Common myeloid progenitor, CD34-positive (primary cell): ENCODE results near the gene TMED5.
A peak's percentile ranks its signal among the peaks of the same experiment; 100 is the strongest.

Source experiments
- CTCF ChIA-PET: fragments of 350-600 bp; sonication (Branson Sonifier 250); formaldehyde crosslinking; loops from one replicate; lab custom pipeline; 2021; ENCODE audit warnings: antibody characterized with exemption; lab: Charles Lee
- POLR2A ChIA-PET: fragments of 350-600 bp; sonication (Branson Sonifier 250); formaldehyde crosslinking; loops from one replicate; lab custom pipeline; 2021; ENCODE audit warnings: antibody characterized with exemption; lab: Charles Lee
- DNase-seq, 3 donors: peaks; one replicate each; pipeline versions ENCODE4 v3.0.0 to v3.0.0-alpha.2; 2013
- H3K27ac ChIP-seq, 2 experiments: 1 replicate in 1 of 2; 2 replicates in 1 of 2; pipeline ENCODE4 v1.7.0; 2013; ENCODE audit warnings: inconsistent platforms in 2 of 2, low read length in 2 of 2, mild to moderate bottlenecking in 2 of 2, low read depth in 1 of 2, moderate library complexity in 1 of 2; ENCODE audit not compliant: severe bottlenecking in 2 of 2, insufficient read depth in 1 of 2, poor library complexity in 1 of 2
- H3K27me3 ChIP-seq, 5 experiments: replicated peaks in 2 of 5; 1 replicate in 3 of 5; 2 replicates in 2 of 5; pipeline versions ENCODE4 v1.6.1 to v1.7.0; 2013; ENCODE audit warnings: low read length in 4 of 5, mild to moderate bottlenecking in 2 of 5, moderate library complexity in 2 of 5, inconsistent platforms in 1 of 5; ENCODE audit not compliant: insufficient read depth in 5 of 5, control insufficient read depth in 4 of 5
- H3K36me3 ChIP-seq, 4 experiments: 1 replicate in 2 of 4; 2 replicates in 2 of 4; pipeline versions ENCODE4 v1.6.1 to v1.7.0; 2013; ENCODE audit warnings: low read length in 3 of 4, control low read depth in 1 of 4, mild to moderate bottlenecking in 1 of 4; ENCODE audit not compliant: control insufficient read depth in 4 of 4, insufficient read depth in 4 of 4
- H3K4me1 ChIP-seq, 4 experiments: 1 replicate in 3 of 4; 2 replicates in 1 of 4; pipeline versions ENCODE4 v1.6.1 to v1.7.1; 2013; ENCODE audit warnings: low read length in 3 of 4, mild to moderate bottlenecking in 3 of 4, control low read depth in 1 of 4, inconsistent platforms in 1 of 4, moderate library complexity in 1 of 4; ENCODE audit not compliant: control insufficient read depth in 4 of 4, insufficient read depth in 4 of 4; ENCODE audit errors: control extremely low read depth in 1 of 4
- H3K4me3 ChIP-seq, 7 experiments: 1 replicate in 4 of 7; 2 replicates in 3 of 7; pipeline versions ENCODE4 v1.5.1 to v1.7.0; 2013; ENCODE audit warnings: mild to moderate bottlenecking in 7 of 7, low read length in 6 of 7, moderate library complexity in 6 of 7, inconsistent platforms in 2 of 7, low read depth in 2 of 7, control low read depth in 1 of 7; ENCODE audit not compliant: insufficient read depth in 4 of 7, control insufficient read depth in 1 of 7; ENCODE audit errors: extremely low read depth in 1 of 7
- H3K9me3 ChIP-seq, 5 experiments: 1 replicate in 4 of 5; 2 replicates in 1 of 5; pipeline versions ENCODE4 v1.6.1 to v1.7.1; 2013; ENCODE audit warnings: low read length in 4 of 5, mild to moderate bottlenecking in 2 of 5, inconsistent platforms in 1 of 5, low read depth in 1 of 5, moderate library complexity in 1 of 5; ENCODE audit not compliant: control insufficient read depth in 4 of 5, insufficient read depth in 2 of 5; ENCODE audit errors: control extremely low read depth in 1 of 5
- WGBS: methylation state at CpG from one replicate; pipeline ENCODE4 v1.1.5; 2013; ENCODE audit not compliant: insufficient coverage; 5-methylcytosine and 5-hydroxymethylcytosine counted together

The TMED5 gene

GRCh38 chr1:93194231-93194990 is 14.2 kb upstream of the TMED5 start:
- CTCF ChIA-PET = interaction anchor here (1.3 kb wide), 1 partner anchor 8 kb away, joined by 4 read pairs; no protein-coding TSS in a partner anchor
- DNase-seq = peak in 1 of 3 donors; percentile 36
- POLR2A ChIA-PET = interaction anchor here (0.7 kb wide), 1 partner anchor 119 kb away, joined by 4 read pairs; no protein-coding TSS in a partner anchor
- H3K27me3 ChIP-seq = no peaks in the 10 kb centered on the region
- WGBS = 100% methylated on average over 1 of the region's 4 CpGs
- no peak overlapping the region for H3K4me3 ChIP-seq
- no peaks in the 10 kb centered on the region for H3K9me3 ChIP-seq
- peaks cover 6 to 27% (median 24%) of the 10 kb centered on the region in 4 experiments for H3K36me3 ChIP-seq
- peaks cover 2 to 11% (median 10%) of the 10 kb centered on the region in 4 experiments for H3K4me1 ChIP-seq
- no peak overlapping the region for H3K27ac ChIP-seq

- Histone ChIP-seq H3K36me3 (peaks cover under 1 to 14% (median 12%) of the 10 kb centered on the region in 4 experiments), H3K4me1 (peaks cover 20 to 40% (median 33%) of the 10 kb centered on the region in 4 experiments), H3K9me3 (no peaks in the 10 kb centered on the region), H3K27ac (no peak overlapping the region), H3K27me3 (no peaks in the 10 kb centered on the region), H3K4me3 (peak overlapping the region in 3 of 7 experiments; percentile 8 to 33 (median 19))
- POLR2A ChIA-PET = no interaction called here
- DNase-seq = no peak
- WGBS = no CpG with 5 or more reads among the region's 3 CpGs
- CTCF ChIA-PET = interaction anchor here (0.6 to 0.9 kb wide), 4 partner anchors 17 to 372 kb away, joined by 3 read pairs; no protein-coding TSS in a partner anchor
Measured at GRCh38 chr1:93190432-93190831, 10.2 kb upstream of the TMED5 start.

- ChIA-PET CTCF (no interaction called here), POLR2A (interaction anchor here (0.6 to 0.9 kb wide), 2 partner anchors 19 to 45 kb away, joined by 3 read pairs; no protein-coding TSS in a partner anchor)
- no peaks in the 10 kb centered on the region for H3K27me3 ChIP-seq
- no CpG with 5 or more reads among the region's 1 CpG for WGBS
- peaks cover 0 to 3% (median 0%) of the 10 kb centered on the region in 4 experiments for H3K36me3 ChIP-seq
- peak; percentile 73 to 93 (median 88) for DNase-seq
- peak overlapping the region in 2 of 7 experiments; percentile 3 to 20 for H3K4me3 ChIP-seq
- peak overlapping the region; percentile 12 to 77 for H3K27ac ChIP-seq
- peaks cover 20 to 70% (median 49%) of the 10 kb centered on the region in 4 experiments for H3K4me1 ChIP-seq
- no peaks in the 10 kb centered on the region for H3K9me3 ChIP-seq
Measured at GRCh38 chr1:93186667-93187066, 6.5 kb upstream of the TMED5 start.

GRCh38 chr1:93180723-93181613 is 755 bp upstream of the TMED5 start, which contains the start of gene CCDC18:
CCDC18 (plus strand) TSS chr1:93180724; CDS start chr1:93183362, 2,638 bp downstream.
- ChIA-PET POLR2A (interaction anchor here (0.6 to 0.8 kb wide), 3 partner anchors 154 to 1658 kb away, joined by 3 to 4 read pairs (median 3); no protein-coding TSS in a partner anchor), CTCF (interaction anchor here (1.2 kb wide), 1 partner anchor 11 kb away, joined by 3 read pairs; no protein-coding TSS in a partner anchor)
- H3K4me3 ChIP-seq = peak within 1 kb of the TSS; percentile 75 to 98 (median 91)
- peak within 1 kb of the TSS; percentile 92 to 98 for H3K27ac ChIP-seq
- peaks cover 14 to 66% (median 41%) of the 10 kb centered on the region in 4 experiments for H3K4me1 ChIP-seq
- H3K27me3 ChIP-seq = no peaks in the 10 kb centered on the region
- 0% methylated on average over 25 of the region's 43 CpGs for WGBS
- H3K9me3 ChIP-seq = no peaks in the 10 kb centered on the region
- peaks cover 2 to 3% (median 3%) of the 10 kb centered on the region in 4 experiments for H3K36me3 ChIP-seq
- peak; percentile 85 to 93 (median 92) for DNase-seq

GRCh38 chr1:93178418-93178817 is 1.8 kb downstream of the TMED5 start:
- ChIA-PET POLR2A (no interaction called here), CTCF (no interaction called here)
- peaks cover 10 to 50% (median 29%) of the 10 kb centered on the region in 4 experiments for H3K4me1 ChIP-seq
- H3K27ac ChIP-seq = peak overlapping the region in 1 of 2 experiments; percentile 98
- peaks cover 3 to 15% (median 5%) of the 10 kb centered on the region in 4 experiments for H3K36me3 ChIP-seq
- H3K27me3 ChIP-seq = no peaks in the 10 kb centered on the region
- H3K9me3 ChIP-seq = no peaks in the 10 kb centered on the region
- WGBS = no CpG with 5 or more reads among the region's 5 CpGs
- H3K4me3 ChIP-seq = peak overlapping the region in 6 of 7 experiments; percentile 75 to 98 (median 91)
- DNase-seq = no peak

- ChIA-PET POLR2A (no interaction called here), CTCF (interaction anchor here (0.7 to 1.8 kb wide), 2 partner anchors 18 to 82 kb away, joined by 3 to 6 read pairs; no protein-coding TSS in a partner anchor)
- H3K27me3 ChIP-seq = no peaks in the 10 kb centered on the region
- no peaks in the 10 kb centered on the region for H3K9me3 ChIP-seq
- DNase-seq = no peak
- H3K36me3 ChIP-seq = peaks cover 3 to 15% (median 5%) of the 10 kb centered on the region in 4 experiments
- H3K4me3 ChIP-seq = peak overlapping the region in 6 of 7 experiments; percentile 75 to 98 (median 91)
- no peak overlapping the region for H3K27ac ChIP-seq
- peaks cover 10 to 47% (median 29%) of the 10 kb centered on the region in 4 experiments for H3K4me1 ChIP-seq
- WGBS = 83% methylated on average over 4 of the region's 4 CpGs
Measured at GRCh38 chr1:93177991-93178390, 2.2 kb downstream of the TMED5 start.
